ENCODE data around the gene KIF3A. TPM values are rescaled to one million over a fixed set of nuclear protein-coding genes. Genes with fewer than 3 reads are reported as not detected.

KIF3A gene
- total RNA-seq, 1 donor from 2014 or later = 25.4 TPM

GRCh38 chr5:132763181-132764036 lies 26.1 kb upstream of the KIF3A start:
- H4K20me1 ChIP-seq (ENCODE audit: insufficient read depth, low read length) = peaks cover 31% of the 10 kb centered on the region
- TF ChIP-seq EZH2 (IDR thresholded peaks at IDR 0.05; ENCODE audit: insufficient read depth, low read length) (no peak), CTCF (IDR thresholded peaks at IDR 0.05; ENCODE audit: insufficient read depth, low read depth, low read length) (no peak)
- no peak overlapping the region for H2AFZ ChIP-seq (ENCODE audit: low read depth, low read length)
- no peaks in the 10 kb centered on the region for H3K9me3 ChIP-seq (ENCODE audit: insufficient read depth, low read depth, low read length)
- no peaks in the 10 kb centered on the region for H3K27me3 Mint-ChIP-seq (ENCODE audit: low read depth, unreplicated experiment)
- H3K27ac Mint-ChIP-seq (ENCODE audit: unreplicated experiment) = no peak overlapping the region
- peaks cover 34% of the 10 kb centered on the region for H3K36me3 Mint-ChIP-seq (ENCODE audit: low read depth, unreplicated experiment)
- H3K4me3 ChIP-seq (ENCODE audit: insufficient read depth, low read depth, low read length) = no peak overlapping the region
- no peak for DNase-seq (ENCODE audit: low read depth)
- no peak for FAIRE-seq
- H3K36me3 ChIP-seq (ENCODE audit: insufficient read depth, low read length) = peaks cover 13% of the 10 kb centered on the region
- H3K4me1 Mint-ChIP-seq (ENCODE audit: low read depth, unreplicated experiment) = peaks cover 16% of the 10 kb centered on the region
- peaks cover 23% of the 10 kb centered on the region for H3K79me2 ChIP-seq (ENCODE audit: insufficient read depth, low read length)
- H3K9me3 Mint-ChIP-seq (ENCODE audit: unreplicated experiment) = no peaks in the 10 kb centered on the region
- no peak overlapping the region for H3K4me2 ChIP-seq (ENCODE audit: low read length)
- no peak overlapping the region for H3K9ac ChIP-seq (ENCODE audit: low read length)
- no peak overlapping the region for H3K27ac ChIP-seq (ENCODE audit: low read depth, low read length)
- H3K4me3 Mint-ChIP-seq (ENCODE audit: unreplicated experiment) = no peak overlapping the region
- H3K27me3 ChIP-seq (ENCODE audit: insufficient read depth, low read length) = no peaks in the 10 kb centered on the region
- H3K4me1 ChIP-seq (ENCODE audit: insufficient read depth, low read length) = peaks cover 13% of the 10 kb centered on the region

DNA sequence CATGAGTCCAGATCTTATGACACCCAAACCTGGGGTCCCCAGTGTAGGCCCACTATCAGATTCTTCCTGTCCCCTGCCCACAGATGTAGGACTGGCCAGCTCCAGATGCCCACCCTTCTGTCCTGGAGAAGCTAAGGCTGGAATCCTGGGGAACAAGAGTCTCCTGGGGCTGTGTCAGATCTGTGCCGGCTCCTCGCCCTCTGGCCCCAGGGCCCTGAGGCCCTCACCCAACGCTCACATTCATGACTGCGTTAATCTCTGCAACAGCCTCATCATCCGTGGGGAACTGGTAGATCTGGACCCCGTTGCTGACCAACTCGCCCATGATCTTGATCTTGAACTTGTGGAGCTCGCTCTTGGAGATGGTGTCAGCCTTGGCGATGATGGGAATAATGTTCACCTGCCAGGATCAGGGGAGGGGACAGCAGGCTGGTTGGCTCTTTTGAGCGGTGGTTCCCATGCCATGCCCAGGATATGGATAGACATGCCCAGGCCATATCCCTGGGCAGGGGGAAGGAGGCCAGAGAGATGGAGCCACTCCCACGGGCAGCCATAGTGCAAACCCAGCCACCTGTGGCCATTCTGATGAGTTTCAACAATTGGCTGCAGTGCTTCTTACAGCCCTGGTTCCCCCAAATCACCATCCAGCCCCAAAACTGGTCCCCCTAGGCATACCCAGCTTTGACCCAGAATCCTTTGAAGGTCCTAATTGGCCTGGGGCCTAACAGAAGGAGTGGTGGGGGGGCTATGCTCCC lies 25.1 kb upstream of the KIF3A start:
- Histone ChIP-seq H3K27ac (ENCODE audit: low read depth, low read length) (no peak overlapping the region), H3K9me3 (ENCODE audit: insufficient read depth, low read depth, low read length) (no peaks in the 10 kb centered on the region), H3K4me3 (ENCODE audit: insufficient read depth, low read depth, low read length) (no peak overlapping the region), H2AFZ (ENCODE audit: low read depth, low read length) (no peak overlapping the region), H3K9ac (ENCODE audit: low read length) (no peak overlapping the region), H4K20me1 (ENCODE audit: insufficient read depth, low read length) (peaks cover 23% of the 10 kb centered on the region), H3K4me2 (ENCODE audit: low read length) (no peak overlapping the region), H3K79me2 (ENCODE audit: insufficient read depth, low read length) (peaks cover 19% of the 10 kb centered on the region), H3K36me3 (ENCODE audit: insufficient read depth, low read length) (peaks cover 19% of the 10 kb centered on the region), H3K27me3 (ENCODE audit: insufficient read depth, low read length) (no peaks in the 10 kb centered on the region), H3K4me1 (ENCODE audit: insufficient read depth, low read length) (peaks cover 3% of the 10 kb centered on the region)
- Mint-ChIP-seq H3K9me3 (ENCODE audit: unreplicated experiment) (no peaks in the 10 kb centered on the region), H3K36me3 (ENCODE audit: low read depth, unreplicated experiment) (peaks cover 39% of the 10 kb centered on the region), H3K4me3 (ENCODE audit: unreplicated experiment) (no peak overlapping the region), H3K27ac (ENCODE audit: unreplicated experiment) (peak overlapping the region; percentile 12), H3K27me3 (ENCODE audit: low read depth, unreplicated experiment) (no peaks in the 10 kb centered on the region), H3K4me1 (ENCODE audit: low read depth, unreplicated experiment) (peaks cover 8% of the 10 kb centered on the region)
- DNase-seq (ENCODE audit: low read depth) (no peak), FAIRE-seq (no peak)
- TF ChIP-seq EZH2 (IDR thresholded peaks at IDR 0.05; ENCODE audit: insufficient read depth, low read length) (no peak), CTCF (IDR thresholded peaks at IDR 0.05; ENCODE audit: insufficient read depth, low read depth, low read length) (no peak)

All from astrocyte (in vitro differentiated cells and primary cell).